ENCODE results near the gene POU2F3. TPM values are rescaled to one million over a fixed set of nuclear protein-coding genes. Genes with fewer than 3 reads are reported as not detected.
A peak's percentile ranks its signal among the peaks of the same experiment; 100 is the strongest.

POU2F3 gene
- total and polyA plus RNA-seq, 3 donors from 2014 or later = 0.16 to 0.49 (median 0.31) TPM

- H3K4me1 ChIP-seq = peaks cover 22% of the 10 kb centered on the region
- 0 to 1% methylated on average over 27 to 44 of the region's 56 CpGs for WGBS, 2 donors
Measured at GRCh38 chr11:120336641-120337354, 96.9 kb downstream of the POU2F3 start.

GRCh38 chr11:120337355-120338106, 97.6 kb downstream of the POU2F3 start:
- no peaks in the 10 kb centered on the region for H3K9me3 ChIP-seq
- H3K27me3 ChIP-seq = no peaks in the 10 kb centered on the region
- DNase-seq = peak; percentile 68
- TF ChIP-seq CTCF (IDR thresholded peaks at IDR 0.05) (no peak), POLR2A (IDR thresholded peaks at IDR 0.05) (no peak)
- H3K36me3 ChIP-seq (ENCODE audit: low read depth, missing control alignments) = no peaks in the 10 kb centered on the region
- intact Hi-C loops (cut with DNase I; ENCODE audit: low total_unique reads) = no loop called here
- 4 to 5% methylated on average over 18 of the region's 18 CpGs for WGBS, 2 donors
- H3K4me1 ChIP-seq = peaks cover 22% of the 10 kb centered on the region
- peak overlapping the region; percentile 92 for H3K4me3 ChIP-seq
- peak overlapping the region; percentile 95 to 97 for H3K27ac ChIP-seq

More at GRCh38 chr11:120336641-120337354, 96.9 kb downstream of the POU2F3 start:
- TF ChIP-seq POLR2A (IDR thresholded peaks at IDR 0.05) = no peak
- TF ChIP-seq CTCF (IDR thresholded peaks at IDR 0.05) = no peak
- peak overlapping the region; percentile 92 for H3K4me3 ChIP-seq
- no peaks in the 10 kb centered on the region for H3K36me3 ChIP-seq (ENCODE audit: low read depth, missing control alignments)
- no peaks in the 10 kb centered on the region for H3K9me3 ChIP-seq
- no peaks in the 10 kb centered on the region for H3K27me3 ChIP-seq
- DNase-seq = peak; percentile 52
- peak overlapping the region; percentile 95 to 97 for H3K27ac ChIP-seq
- intact Hi-C loops (cut with DNase I; ENCODE audit: low total_unique reads) = no loop called here

DNA sequence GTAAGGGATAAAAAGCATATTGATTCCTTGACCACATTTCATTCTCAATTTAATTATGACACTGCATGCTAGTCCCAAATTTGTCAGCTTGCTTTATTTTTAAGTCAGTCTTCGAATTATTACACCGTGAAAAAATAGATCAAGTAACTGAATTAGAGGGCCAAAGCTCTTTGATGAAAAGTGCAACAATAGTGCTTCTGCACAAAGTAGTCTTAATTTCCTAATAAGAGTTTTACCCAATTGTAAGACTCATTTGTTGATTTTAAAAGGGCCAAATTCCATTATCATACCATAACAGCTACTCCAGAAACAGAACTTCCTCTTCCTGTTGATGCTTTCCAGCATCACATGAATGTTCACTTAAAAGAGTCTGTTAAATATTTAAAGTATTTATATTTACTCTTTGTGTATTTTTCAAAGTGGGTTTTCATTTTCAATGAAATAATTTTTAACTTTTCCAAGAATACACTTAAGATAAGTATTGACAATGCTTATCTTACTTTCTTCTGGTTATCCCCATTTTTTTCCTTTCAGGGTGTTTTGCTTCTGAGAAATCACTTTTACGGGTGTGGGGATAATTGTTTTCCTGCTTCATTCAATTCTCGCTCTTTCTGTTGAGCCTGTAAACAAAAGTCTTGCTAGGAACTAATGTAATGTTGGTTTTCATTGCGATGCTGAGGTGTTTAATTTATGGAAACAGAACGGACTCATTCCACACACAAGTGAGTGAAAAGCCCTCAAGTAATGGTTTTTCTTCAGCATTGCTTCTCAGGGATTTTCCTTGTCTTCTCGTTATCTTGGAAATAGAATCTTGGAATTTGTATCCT, 98.4 kb downstream of the POU2F3 start:
- Histone ChIP-seq H3K4me3 (peak overlapping the region; percentile 92), H3K4me1 (peaks cover 22% of the 10 kb centered on the region), H3K36me3 (ENCODE audit: low read depth, missing control alignments) (no peaks in the 10 kb centered on the region), H3K9me3 (no peaks in the 10 kb centered on the region), H3K27me3 (no peaks in the 10 kb centered on the region), H3K27ac (peak overlapping the region; percentile 95 to 97)
- WGBS, 2 donors = 23 to 24% methylated on average over 7 of the region's 7 CpGs
- TF ChIP-seq CTCF (IDR thresholded peaks at IDR 0.05) = no peak
- TF ChIP-seq POLR2A (IDR thresholded peaks at IDR 0.05) = no peak
- intact Hi-C loops (cut with DNase I; ENCODE audit: low total_unique reads) = no loop called here
- DNase-seq = no peak

DNA sequence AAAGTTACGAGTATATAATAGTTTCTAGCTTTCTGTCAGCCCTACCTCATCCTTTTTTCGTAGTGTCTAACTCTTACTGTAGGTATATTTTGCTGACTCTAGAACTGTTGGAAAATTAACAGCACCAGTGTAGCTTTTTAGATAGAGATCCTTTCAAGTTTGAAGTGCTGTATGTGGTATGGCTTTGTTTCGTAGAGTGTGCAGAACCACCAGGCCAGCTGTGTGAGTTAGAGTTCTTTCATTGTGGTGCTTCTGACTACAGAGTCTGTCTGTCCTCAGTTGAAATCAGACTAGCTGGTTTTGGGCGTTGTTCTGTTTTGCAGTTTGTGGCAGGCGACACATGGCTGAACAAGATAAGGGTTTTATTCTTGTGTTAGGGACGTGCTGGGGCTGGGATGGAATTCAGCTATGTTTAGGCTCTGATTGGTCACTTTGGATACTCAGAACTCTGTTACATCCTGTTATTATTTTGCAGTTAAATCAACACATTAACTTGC, 99.5 kb downstream of the POU2F3 start:
- peak; percentile 65 for DNase-seq
- Histone ChIP-seq H3K4me1 (peaks cover 22% of the 10 kb centered on the region), H3K9me3 (no peaks in the 10 kb centered on the region), H3K36me3 (ENCODE audit: low read depth, missing control alignments) (no peaks in the 10 kb centered on the region), H3K27me3 (no peaks in the 10 kb centered on the region), H3K27ac (peak overlapping the region; percentile 7 to 48), H3K4me3 (no peak overlapping the region)
- WGBS, 2 donors = 31 to 32% methylated on average over 6 of the region's 6 CpGs
- TF ChIP-seq CTCF (IDR thresholded peaks at IDR 0.05) (peak in 1 of 3 experiments; percentile 4), POLR2A (IDR thresholded peaks at IDR 0.05) (no peak)
- intact Hi-C loops (cut with DNase I; ENCODE audit: low total_unique reads) = no loop called here

Measured in testis (tissue), 3 donors.